ENCODE data around the gene RBFOX2.

The RBFOX2 gene

GRCh38 chr22:35928285-35928798 lies 100.3 kb downstream of the RBFOX2 start:
- ATAC-seq (no peak), DNase-seq (no peak)

DNA sequence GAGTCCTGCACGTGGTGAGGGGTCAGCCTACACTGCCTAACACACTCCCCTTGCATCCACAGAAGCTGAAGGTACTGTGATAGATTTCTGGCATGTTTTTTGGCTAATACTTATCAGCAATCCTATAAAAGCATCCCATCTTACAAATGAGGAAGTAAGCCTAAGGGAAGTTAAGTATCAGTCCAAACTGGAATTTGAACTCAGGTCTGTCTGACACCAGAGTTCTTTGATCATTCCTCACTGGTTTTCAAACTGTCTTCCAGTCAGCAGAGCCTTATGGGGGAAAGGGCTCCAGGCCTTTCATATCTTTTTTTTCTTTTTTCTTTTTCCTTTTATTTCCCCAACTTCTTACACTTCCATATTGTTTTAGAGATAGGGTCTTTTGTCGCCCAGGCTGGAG lies 105.6 kb downstream of the RBFOX2 start:
- ATAC-seq (no peak), DNase-seq (no peak)

GRCh38 chr22:35921777-35922176 lies 106.8 kb downstream of the RBFOX2 start:
- DNase-seq (peak; percentile 40), ATAC-seq (peak; percentile 76)

GRCh38 chr22:35921044-35921443 lies 107.6 kb downstream of the RBFOX2 start:
- no peak for ATAC-seq

GRCh38 chr22:35919002-35919542 lies 109.6 kb downstream of the RBFOX2 start:
- no peak for ATAC-seq
- no peak for DNase-seq

More at GRCh38 chr22:35921044-35921443, 107.6 kb downstream of the RBFOX2 start:
- no peak for DNase-seq

- ATAC-seq (no peak), DNase-seq (no peak)
Measured at GRCh38 chr22:35918456-35918855, 110.2 kb downstream of the RBFOX2 start.

DNA sequence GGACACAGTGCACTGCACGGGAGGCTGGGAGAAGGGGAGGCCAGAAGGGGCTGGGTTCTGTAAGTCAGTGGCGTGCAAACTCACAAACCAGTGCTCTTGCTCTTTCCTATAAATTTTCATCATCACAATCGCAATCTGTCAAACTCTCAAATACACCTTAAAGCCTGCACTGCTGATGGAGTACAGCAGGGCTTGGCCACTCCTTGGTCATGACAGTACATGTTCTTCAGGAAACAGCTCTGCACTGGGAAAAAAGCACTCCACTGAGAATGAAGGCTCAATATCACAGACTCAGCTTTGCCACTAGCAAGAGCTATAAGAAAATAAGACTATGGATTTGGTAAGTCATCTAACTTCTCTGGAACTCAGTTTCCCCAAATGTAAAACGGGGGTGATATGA lies 111.0 kb downstream of the RBFOX2 start:
- ATAC-seq, result no peak
- DNase-seq, result no peak

GRCh38 chr22:35915477-35916013 lies 113.1 kb downstream of the RBFOX2 start:
- DNase-seq, result no peak
- no peak for ATAC-seq

DNA sequence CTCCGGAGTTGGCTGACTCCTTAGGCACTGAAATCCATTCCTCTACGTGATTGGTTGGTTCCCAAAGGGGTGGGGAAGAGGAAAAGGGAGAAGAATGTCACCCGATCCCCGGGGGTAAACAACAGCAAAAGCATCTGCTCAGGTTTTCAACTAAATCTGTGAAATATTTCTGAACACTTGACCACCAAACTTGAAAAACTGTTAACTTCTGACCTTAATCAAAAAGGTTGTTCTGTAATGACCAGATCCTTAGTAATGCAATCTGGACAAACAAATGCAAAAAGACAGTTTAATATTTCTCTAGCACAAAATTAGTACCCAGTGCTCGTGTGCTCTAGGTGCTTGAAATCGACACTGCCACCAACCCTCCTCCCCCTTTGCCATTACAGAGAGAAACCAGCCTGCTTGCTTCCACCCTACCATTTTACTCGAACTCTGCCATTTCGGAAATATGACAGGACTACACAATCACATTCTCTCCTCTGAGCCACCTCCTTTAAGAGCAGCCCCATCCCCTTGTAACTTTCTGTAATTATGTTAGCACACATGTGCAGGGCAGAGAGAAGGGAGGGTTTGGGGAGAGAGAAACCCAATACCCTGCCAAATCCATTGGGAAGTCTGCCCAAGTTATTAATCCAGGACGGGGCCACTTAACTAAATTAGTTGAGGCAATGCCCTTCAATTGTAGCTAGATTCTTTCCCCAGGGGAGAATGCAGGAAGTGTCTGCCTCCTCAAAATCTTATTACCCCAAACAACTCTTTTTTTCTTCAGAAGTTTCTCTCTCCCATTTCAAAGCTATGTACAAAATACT lies 113.8 kb downstream of the RBFOX2 start:
- no peak for DNase-seq
- no peak for ATAC-seq

DNA sequence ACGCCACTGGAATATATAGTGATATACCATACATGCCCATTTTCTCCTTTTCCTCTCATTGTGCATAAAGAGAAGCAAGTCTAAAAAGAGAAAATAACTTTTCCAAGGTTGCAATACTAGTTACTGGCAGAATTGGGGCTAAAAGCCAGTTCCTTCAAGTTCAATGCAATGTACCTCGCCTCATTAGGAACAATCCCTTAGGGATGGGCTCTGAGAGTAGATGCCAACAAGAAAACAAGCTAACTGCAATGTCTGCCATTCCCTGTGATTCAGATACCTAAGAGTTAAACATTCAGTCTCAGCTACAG lies 114.3 kb downstream of the RBFOX2 start:
- ATAC-seq (no peak), DNase-seq (no peak)

DNA sequence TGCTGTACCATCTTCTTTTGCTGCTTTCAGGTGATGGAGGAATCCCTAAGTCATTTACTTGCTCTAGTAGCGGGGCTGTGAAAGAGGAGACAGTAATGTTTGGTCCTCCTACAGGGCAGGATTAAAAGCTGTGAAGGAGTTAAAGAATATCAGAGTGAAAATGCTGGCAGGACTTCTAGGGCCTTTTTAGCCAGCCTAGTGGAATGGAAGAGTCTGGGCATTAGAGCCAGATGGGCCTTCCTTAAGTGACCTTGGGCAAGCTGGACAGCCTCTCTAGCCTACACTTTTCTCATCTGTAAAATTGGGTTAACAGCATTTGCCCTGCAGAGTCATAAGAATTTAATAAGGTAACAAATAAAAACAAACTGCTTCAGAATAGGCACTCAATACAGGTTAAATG lies 114.7 kb downstream of the RBFOX2 start:
- ATAC-seq, result no peak
- no peak for DNase-seq

DNA sequence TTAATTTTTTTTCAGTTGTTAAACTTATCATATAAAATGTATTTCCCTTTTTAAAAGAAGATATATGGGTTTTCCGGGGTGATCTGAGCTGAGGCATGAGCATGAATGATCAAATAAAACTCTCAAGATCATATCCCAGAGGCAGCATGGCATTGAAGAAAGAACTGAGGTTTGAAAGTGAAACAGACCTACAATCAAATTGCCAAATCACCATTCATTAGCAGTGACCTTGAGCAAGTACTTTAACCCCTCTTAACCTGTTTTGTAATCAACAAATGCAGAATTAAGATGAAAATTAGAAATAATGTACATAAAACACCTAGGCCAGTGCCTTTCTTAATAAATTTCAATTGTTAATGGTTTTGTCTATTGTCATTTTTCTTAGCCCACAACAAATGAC lies 116.0 kb downstream of the RBFOX2 start:
- DNase-seq (no peak), ATAC-seq (no peak)

DNA sequence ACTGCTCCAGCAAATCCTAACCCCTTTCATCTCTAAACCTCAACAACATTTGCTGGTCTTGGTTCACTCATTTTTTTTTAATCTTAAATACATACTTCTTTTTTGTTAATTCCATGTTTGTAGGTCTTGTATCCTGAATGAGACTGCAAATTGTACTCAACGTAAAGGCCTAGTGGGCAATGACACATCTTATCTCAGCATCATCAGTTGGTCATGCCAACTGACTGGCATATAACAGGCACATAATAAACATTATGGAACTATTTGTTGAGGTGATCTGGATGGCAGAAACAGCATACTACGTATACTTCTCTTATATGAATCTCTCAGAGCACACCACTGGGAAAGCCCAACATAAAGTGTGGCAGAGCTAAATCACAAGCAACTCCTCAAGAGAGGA lies 116.7 kb downstream of the RBFOX2 start:
- no peak for ATAC-seq
- DNase-seq, result no peak

DNA sequence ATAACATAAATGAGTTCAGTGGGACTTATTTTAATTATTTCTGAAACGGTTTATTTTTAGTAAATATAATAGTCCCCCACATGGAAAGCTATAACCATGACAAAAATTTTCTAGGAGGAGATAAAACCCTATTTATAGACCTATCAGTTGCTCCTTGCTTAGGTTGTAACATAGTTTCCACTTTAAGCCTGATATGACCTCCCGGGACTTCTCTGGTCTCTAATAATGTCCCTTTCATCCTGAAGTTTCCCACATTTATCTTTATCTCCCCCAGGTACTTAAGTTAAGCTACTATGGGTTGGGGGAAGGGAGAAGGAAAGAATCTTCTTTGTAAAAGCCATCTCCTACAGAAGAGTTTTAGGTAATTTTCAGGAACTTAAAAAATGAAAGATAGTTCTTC lies 117.7 kb downstream of the RBFOX2 start:
- DNase-seq (no peak), ATAC-seq (no peak)

DNA sequence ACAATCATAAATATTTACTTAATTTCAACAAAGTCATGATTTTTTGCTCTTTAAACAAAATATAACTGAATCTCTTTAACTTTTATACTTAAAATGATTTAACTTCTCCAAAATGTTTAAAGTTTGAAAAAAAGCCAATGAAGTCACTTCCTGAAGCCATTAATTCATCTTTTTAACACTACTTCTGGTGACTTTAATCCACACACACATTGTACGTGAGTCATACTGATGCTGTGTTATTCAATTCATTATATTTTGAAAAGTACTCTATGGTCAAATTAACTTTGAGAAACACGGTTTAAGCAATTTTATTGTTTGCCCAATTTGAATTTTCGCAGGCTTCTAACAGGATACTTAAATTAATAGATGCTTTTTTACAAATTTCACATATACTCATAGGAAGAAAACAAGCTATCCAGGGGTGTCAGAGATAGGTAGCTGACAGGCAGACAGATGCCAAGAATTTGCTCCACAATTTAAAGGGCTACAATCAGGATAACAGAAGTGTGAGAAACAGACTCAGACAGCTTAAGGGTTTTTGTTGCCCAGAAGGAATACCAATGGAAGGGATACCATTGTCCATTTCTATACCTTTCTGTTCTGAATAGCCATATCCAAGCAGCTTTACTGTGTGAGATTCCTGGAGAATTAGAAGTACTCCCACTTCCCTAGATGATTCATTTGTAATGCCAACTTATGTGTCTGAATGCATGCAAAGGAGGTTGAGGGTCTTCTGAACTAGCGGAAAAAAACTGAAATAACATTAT lies 118.4 kb downstream of the RBFOX2 start:
- ATAC-seq (no peak), DNase-seq (no peak)

DNA sequence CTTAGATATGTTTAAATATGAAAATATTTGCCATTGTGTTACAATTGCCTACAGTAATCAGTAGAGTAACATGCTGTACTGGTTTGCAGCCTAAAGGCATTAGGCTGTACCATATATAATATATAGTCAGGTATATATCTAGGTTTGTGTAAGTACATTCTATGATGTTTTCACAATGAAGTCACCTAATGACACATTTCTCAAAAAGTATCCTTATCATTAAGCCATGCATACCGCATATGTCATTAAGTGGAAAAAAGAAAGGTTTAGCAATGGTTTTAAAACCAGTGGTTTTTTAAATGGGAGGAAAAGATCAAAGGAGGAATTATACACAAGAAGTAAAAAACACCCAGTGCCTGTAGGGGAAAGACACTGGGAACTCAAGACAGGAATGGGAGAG lies 122.7 kb downstream of the RBFOX2 start:
- DNase-seq (no peak), ATAC-seq (no peak)

- ATAC-seq (no peak), DNase-seq (no peak)
Measured at GRCh38 chr22:35904752-35905151, 123.9 kb downstream of the RBFOX2 start.

DNA sequence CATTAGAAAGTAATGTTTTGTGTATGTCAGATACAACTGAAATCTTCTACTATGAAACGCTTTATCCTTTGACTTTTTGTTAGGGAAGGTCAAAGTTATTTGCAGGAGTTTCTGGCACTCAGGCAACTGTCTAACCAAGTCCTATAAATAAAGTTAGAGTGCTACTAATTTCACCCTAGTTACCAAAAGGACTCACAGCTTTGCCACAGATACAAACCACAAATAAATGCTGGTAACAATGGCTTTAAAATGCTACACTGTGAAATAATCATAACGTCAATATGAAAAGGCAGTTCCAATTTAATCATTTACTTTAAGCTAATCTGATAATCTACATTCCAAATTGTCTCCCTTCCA lies 124.3 kb downstream of the RBFOX2 start:
- ATAC-seq (no peak), DNase-seq (no peak)

DNA sequence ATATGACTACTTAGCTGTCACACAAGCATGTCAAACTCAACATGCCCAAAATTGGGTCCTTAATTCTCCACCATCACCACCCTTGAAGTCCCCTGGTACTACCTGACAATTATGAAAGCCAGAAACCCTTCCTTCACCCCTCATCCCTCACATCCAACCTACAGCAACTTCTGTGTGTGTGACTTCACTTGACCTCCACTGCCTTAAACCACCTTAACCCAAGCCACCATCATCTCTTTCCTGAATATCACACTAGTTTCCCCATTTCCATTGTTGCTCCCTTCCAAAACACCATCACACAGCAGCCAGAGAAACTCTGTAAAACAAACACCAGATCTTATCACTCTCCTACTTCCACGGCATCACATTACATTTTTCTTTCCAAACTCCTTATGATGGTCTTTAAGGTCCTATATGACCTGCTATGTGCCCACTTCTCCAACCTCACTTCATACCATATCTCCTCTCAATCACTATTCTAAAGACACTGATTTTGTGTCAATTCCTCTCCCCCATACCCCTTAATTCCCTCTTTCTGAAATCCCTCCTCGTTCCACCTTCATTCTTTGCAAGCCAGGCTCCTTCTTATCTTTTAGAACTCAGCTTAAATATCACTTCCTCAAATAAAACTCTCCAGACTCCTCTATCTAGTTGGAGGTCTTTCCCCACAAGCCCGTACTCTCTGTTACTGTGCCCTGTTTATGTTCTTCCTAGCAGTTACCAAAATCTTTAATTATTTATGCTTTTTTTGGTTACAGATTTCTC lies 124.9 kb downstream of the RBFOX2 start:
- no peak for ATAC-seq

DNA sequence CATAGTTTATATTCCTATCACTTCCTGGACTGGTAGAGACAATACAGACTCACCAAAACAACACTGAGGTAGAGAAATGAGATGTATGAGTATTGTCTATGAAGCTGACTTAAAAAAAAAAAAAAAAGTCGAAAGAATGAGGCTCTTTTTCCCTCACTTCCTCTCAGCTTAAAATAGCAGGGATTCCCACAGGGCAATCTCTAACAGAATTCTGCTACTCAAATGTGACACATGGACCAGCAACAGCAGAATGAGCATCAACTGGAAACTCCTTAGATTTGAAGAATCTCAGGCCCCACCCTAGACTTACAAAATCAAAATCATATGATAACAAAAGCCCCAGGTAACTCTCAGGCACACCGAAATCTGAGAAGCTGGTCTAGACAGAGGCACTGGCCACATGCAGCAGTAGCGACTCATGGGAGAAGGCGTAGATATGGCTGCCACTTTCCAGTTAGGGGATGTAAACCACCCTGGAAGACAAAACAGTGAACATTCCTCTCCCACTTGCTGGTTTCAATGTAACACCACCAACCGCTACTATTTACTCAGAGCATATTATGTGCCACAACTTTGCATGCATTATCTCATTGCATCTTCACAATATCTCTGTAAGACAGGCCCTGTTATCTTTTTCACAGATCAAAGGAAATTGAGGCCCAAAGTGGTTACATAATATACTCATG lies 128.0 kb downstream of the RBFOX2 start:
- ATAC-seq, result peak; percentile 85
- DNase-seq, result peak; percentile 7

More for the DNA sequence above, 124.9 kb downstream of the RBFOX2 start:
- no peak for DNase-seq

DNA sequence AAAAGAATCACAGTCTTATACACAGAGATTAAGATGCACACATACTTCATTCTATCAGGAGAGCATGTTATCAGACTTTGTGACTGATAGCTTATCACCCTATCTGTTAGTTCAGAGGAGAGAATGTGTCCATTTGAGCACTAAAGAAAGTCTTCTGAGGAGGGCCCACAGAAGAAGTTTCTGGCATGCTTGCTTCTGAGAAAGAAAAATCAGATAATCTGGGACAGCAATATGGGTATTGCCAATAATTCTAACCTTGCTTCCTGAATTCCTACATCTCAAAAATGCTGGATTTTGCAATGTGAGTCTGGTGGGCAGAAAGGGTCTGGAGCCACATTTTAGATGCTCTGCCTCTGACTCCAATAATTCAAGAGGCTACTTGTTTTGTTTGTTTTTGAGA lies 128.9 kb downstream of the RBFOX2 start:
- no peak for ATAC-seq

More for the DNA sequence above, 128.9 kb downstream of the RBFOX2 start:
- DNase-seq, result no peak
